ENCODE measurements around the gene AURKB.

AURKB gene

DNA sequence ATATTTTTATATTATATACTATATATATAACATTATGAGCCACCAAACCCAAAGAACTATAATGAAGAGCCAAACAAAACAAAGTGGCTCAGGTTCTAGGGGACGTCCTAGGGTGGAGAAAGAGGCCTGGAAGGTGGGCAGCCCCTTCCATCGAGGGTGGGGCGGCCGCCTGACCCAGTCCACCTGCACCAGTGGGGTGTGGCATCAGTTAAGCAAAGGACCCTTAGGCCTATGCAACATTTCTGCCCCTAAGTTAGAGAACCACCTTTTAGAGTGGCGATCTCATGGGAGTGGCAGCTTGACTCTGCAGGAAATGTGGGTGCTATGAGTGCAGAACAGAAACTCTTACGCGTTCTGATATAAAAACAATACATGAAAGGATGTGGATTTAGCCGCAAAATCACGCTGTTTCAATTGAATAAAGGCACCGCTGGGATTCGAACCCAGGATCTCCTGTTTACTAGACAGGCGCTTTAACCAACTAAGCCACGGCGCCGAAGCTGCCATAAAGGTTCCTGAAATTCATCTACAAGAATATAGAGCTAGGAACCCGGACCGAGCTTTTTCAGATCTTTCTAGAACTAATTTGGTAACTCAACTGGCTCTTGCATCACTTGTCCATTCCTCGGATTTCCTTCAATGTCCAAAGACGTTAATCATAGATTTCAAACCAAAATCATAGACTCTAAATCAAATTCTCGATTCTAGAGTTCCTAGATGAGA lies 15.6 kb upstream of the AURKB start:
- H3K4me2 ChIP-seq (ENCODE audit: low read length) = peak overlapping the region; percentile 87
- H2AFZ ChIP-seq (ENCODE audit: low read depth, low read length) = no peak overlapping the region
- H4K20me1 ChIP-seq (ENCODE audit: insufficient read depth, low read length) = peaks cover 3% of the 10 kb centered on the region; the same call in 1 of the 2 replicates
- peaks cover 20% of the 10 kb centered on the region for H3K4me1 ChIP-seq (ENCODE audit: low read length)
- peak overlapping the region; percentile 89 for H3K27ac ChIP-seq (ENCODE audit: low read length)
- H3K27me3 ChIP-seq (ENCODE audit: low read depth, low read length) = no peaks in the 10 kb centered on the region
- H3K36me3 ChIP-seq (replicated peaks; ENCODE audit: low read depth, low read length) = peaks cover 11% of the 10 kb centered on the region
- H3K79me2 ChIP-seq (ENCODE audit: low read length) = no peaks in the 10 kb centered on the region
- no peak for TF ChIP-seq EZH2phosphoT487 (IDR thresholded peaks at IDR 0.05; ENCODE audit: low read depth)
- TF ChIP-seq, protein P1, sequence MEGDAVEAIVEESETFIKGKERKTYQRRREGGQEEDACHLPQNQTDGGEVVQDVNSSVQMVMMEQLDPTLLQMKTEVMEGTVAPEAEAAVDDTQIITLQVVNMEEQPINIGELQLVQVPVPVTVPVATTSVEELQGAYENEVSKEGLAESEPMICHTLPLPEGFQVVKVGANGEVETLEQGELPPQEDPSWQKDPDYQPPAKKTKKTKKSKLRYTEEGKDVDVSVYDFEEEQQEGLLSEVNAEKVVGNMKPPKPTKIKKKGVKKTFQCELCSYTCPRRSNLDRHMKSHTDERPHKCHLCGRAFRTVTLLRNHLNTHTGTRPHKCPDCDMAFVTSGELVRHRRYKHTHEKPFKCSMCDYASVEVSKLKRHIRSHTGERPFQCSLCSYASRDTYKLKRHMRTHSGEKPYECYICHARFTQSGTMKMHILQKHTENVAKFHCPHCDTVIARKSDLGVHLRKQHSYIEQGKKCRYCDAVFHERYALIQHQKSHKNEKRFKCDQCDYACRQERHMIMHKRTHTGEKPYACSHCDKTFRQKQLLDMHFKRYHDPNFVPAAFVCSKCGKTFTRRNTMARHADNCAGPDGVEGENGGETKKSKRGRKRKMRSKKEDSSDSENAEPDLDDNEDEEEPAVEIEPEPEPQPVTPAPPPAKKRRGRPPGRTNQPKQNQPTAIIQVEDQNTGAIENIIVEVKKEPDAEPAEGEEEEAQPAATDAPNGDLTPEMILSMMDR (IDR thresholded peaks at IDR 0.05; ENCODE audit: low read depth, low read length) = no peak
- H3K9me3 ChIP-seq (ENCODE audit: insufficient read depth, low read length) = no peaks in the 10 kb centered on the region
- peak overlapping the region; percentile 89 for H3K4me3 ChIP-seq (ENCODE audit: low read length)
- peak overlapping the region; percentile 77 for H3K9ac ChIP-seq (ENCODE audit: low read length)

DNA sequence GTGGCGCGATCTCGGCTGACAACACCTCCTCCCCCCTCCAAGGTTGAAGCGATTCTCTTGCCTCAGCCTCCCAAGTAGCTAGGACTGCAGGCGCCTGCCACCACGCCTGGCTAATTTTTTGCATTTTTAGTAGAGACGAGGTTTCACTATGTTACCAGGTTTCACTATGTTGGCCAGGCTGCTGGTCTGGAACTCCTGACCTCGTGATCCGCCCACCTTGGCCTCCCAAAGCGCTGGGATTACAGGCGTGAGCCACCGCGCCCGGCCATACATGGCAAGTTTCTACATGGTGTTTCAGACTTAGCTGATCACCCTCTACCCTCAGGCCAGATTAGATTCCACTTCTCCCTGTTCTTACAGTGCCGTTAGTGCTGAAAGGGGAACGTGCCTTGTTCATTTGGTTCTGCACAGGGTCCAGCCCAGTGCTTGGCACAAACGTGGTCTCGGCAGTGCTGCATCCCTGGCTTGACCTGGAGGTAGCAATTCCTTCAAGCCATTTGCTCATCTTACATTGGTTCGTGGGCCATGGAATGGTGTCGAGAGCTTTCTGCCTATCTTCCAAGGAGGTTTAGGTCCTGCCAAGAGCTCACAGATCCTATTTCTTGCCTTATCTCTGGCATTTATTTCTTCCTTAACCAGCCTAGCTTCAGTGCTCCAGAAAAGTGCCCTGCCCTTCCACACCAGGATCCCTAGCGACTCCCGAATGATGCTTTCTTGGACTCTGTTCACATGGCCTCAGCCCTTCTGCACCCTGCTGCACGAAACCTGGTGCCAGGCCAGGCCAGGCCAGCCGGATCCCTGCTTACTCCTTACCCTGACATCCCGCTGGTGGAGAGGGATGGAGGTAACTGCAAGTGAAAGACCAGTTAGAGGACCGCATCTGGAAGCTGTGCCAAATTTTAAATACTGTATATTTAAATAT lies 14.8 kb upstream of the AURKB start:
- TF ChIP-seq, protein P1 (IDR thresholded peaks at IDR 0.05; ENCODE audit: low read depth, low read length) = no peak
- no peak overlapping the region for H3K27ac ChIP-seq (ENCODE audit: low read length)
- peaks cover 20% of the 10 kb centered on the region for H3K4me1 ChIP-seq (ENCODE audit: low read length)

DNA sequence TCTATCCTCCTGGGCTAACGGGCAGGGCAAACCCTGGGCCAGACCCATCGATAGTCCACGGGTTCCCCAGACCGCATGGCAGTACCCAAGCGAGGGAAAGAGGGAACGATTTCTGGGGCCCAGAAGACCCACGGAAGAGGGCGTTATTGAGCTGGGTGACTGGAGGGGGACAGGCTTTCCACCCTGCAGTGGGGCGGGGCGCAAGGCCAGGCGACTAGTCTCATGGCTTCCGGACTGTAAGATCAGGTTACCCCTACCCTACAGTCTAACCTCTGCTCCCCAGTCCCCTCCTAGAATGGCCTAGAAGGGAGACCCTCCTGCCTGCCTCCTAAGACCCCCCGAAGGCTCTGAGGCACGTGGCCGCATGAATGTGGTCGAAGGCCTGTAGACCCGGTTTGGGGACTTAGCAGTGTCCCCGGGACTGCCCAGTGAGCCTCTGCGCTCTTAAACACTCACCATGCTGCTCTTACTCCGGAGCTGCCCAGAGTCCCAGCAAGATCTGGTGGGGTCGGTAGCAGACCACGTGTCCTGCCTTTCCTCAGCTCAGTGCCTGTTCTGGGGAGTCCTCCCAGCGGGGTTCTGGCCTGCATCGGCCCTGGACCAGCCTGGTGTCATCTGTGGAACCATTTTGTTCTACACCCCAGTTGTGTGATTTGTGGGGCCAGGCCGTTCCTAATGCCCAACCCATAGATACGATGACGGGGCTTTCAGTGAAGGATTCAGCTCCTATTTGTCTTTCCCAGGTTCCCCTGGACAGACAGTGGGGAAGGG lies 13.2 kb upstream of the AURKB start:
- Histone ChIP-seq H3K27ac (ENCODE audit: low read length) (peak overlapping the region; percentile 96), H3K4me2 (ENCODE audit: low read length) (peak overlapping the region; percentile 100), H4K20me1 (ENCODE audit: insufficient read depth, low read length) (peaks cover 3% of the 10 kb centered on the region; the same call in 1 of the 2 replicates), H3K4me1 (ENCODE audit: low read length) (peaks cover 24% of the 10 kb centered on the region), H2AFZ (ENCODE audit: low read depth, low read length) (peak overlapping the region; percentile 75; the same call in 1 of the 2 replicates), H3K79me2 (ENCODE audit: low read length) (no peaks in the 10 kb centered on the region), H3K4me3 (ENCODE audit: low read length) (peak overlapping the region; percentile 100), H3K9me3 (ENCODE audit: insufficient read depth, low read length) (no peaks in the 10 kb centered on the region), H3K9ac (ENCODE audit: low read length) (peak overlapping the region; percentile 99), H3K36me3 (replicated peaks; ENCODE audit: low read depth, low read length) (peaks cover 7% of the 10 kb centered on the region), H3K27me3 (ENCODE audit: low read depth, low read length) (no peaks in the 10 kb centered on the region)
- no peak for TF ChIP-seq EZH2phosphoT487 (IDR thresholded peaks at IDR 0.05; ENCODE audit: low read depth)
- TF ChIP-seq, protein P1 (IDR thresholded peaks at IDR 0.05; ENCODE audit: low read depth, low read length) = peak; percentile 47

More for the DNA sequence above, 14.8 kb upstream of the AURKB start:
- no peaks in the 10 kb centered on the region for H3K79me2 ChIP-seq (ENCODE audit: low read length)
- 0 out of 2 replicates have a peak overlapping the region, but pooled peaks have one; percentile 8 for H3K4me2 ChIP-seq (ENCODE audit: low read length)
- no peak overlapping the region for H3K4me3 ChIP-seq (ENCODE audit: low read length)
- no peak overlapping the region for H3K9ac ChIP-seq (ENCODE audit: low read length)
- H4K20me1 ChIP-seq (ENCODE audit: insufficient read depth, low read length) = peaks cover 3% of the 10 kb centered on the region; the same call in 1 of the 2 replicates
- H3K9me3 ChIP-seq (ENCODE audit: insufficient read depth, low read length) = no peaks in the 10 kb centered on the region
- no peak overlapping the region for H2AFZ ChIP-seq (ENCODE audit: low read depth, low read length)
- no peaks in the 10 kb centered on the region for H3K27me3 ChIP-seq (ENCODE audit: low read depth, low read length)
- H3K36me3 ChIP-seq (replicated peaks; ENCODE audit: low read depth, low read length) = peaks cover 11% of the 10 kb centered on the region
